GM10266 (cell line): ENCODE data around the gene CEP164.

Source experiments
- DNase-seq: peaks from one replicate; pipeline ENCODE4 v3.0.0; 2012; ENCODE audit errors: extremely low spot score
- TF ChIP-seq, protein P1 (sequence below): IDR thresholded peaks from 2 replicates; pipeline ENCODE4 v1.5.1; 2012; ENCODE audit warnings: mild to moderate bottlenecking, low read depth; ENCODE audit not compliant: control insufficient read depth, insufficient read depth; ENCODE audit errors: missing control alignments

The CEP164 gene

DNA sequence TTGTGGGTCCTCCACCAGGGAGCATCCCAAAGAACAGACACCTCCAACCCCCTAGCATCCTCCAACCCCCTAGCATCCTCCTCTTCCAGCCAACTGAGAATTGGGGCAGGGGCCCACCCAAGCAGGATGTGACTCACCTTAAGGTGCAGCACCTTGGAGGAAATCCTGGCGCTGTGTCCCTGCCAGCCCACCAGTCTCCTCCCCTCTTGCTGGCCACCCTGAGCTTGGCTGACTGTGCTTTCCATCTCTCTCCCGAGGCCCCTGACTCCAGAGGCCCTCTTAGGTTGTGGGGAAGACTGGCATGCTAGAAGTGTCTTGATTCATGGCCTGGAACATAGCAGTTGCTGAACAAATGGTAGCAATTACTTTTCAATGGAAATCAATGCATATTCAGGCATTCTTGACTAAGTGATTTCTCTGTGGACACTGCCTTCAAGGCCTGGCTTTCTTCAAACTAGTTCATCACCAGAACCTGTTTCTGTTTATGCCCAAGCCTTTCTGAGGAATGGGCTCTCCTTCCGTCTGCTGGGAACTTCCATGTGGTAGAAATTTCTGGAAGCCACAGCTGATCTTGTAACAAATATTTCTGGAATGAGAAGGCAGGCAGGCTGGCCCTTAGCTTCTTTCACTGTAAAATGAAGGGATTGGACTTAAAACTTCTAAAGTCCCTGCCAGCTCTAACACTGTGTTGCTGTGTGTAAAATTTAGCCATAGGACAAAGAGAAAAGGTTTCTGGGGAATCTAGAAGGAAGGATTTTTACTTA, 60.5 kb downstream of the CEP164 start:
- no peak for DNase-seq
- TF ChIP-seq, protein P1, sequence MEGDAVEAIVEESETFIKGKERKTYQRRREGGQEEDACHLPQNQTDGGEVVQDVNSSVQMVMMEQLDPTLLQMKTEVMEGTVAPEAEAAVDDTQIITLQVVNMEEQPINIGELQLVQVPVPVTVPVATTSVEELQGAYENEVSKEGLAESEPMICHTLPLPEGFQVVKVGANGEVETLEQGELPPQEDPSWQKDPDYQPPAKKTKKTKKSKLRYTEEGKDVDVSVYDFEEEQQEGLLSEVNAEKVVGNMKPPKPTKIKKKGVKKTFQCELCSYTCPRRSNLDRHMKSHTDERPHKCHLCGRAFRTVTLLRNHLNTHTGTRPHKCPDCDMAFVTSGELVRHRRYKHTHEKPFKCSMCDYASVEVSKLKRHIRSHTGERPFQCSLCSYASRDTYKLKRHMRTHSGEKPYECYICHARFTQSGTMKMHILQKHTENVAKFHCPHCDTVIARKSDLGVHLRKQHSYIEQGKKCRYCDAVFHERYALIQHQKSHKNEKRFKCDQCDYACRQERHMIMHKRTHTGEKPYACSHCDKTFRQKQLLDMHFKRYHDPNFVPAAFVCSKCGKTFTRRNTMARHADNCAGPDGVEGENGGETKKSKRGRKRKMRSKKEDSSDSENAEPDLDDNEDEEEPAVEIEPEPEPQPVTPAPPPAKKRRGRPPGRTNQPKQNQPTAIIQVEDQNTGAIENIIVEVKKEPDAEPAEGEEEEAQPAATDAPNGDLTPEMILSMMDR, result no peak

DNA sequence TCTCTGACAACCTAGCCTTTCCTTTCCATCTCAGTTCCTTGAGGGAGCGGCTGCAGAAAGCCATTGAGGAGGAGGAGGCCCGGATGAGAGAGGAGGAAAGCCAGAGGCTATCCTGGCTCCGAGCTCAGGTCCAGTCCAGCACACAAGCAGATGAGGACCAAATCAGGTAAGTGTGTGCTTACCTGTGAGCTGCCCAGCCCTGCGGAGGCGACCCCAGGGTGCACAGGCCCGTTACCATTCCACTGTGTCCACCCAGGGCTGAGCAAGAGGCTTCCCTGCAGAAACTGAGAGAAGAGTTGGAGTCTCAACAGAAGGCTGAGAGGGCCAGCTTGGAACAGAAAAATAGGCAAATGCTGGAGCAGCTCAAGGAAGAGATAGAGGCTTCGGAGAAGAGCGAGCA, 63.1 kb downstream of the CEP164 start:
- DNase-seq, result no peak
- TF ChIP-seq, protein P1, result no peak

DNA sequence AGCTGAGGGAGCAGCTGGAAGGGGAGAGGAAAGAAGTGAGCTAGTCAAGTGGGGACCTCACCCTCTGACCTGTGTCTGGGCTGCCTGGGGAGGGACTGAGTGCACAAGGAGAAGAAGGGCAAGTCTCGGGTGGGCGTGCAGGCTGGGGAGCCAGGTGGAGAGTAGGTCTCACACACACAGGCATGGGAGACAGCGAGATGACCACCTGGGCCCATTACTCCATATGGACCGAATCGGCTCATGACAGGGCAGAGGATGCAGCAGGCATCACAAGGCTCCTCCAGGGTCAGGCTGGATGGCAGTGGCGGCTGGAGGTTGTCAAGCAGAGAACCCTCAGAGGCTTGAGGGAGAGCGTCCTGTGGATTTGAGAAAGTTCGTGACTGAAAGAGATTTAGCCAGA, 63.5 kb downstream of the CEP164 start:
- TF ChIP-seq, protein P1, result no peak
- no peak for DNase-seq

DNA sequence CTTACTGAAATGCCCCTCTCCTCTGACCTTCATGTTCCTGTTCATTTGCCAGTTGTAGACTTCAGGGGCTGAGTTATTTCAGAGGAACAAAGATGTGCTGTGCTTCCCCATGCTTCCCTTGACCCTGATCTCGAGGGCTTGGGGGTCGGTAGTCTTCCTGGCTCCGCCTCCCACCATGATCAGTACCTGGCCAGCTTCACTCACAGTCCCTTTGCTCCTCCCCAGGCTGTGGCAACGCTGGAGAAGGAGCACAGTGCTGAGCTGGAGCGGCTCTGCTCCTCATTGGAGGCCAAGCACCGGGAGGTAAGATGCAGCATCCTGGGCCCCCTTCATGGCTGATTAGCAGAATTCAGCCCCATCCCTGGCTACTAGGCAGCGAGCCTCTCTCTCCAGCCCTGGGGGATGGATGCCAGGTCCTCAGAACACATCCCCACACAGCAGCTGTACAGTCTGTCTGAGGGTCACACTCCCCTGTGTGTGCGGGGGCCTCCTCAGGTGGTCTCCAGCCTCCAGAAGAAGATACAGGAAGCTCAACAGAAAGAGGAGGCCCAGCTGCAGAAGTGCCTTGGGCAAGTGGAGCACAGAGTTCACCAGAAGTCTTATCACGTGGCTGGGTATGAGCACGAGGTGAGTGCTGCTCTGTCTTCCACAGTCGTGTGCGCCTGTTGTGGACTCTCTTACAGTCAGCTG, 64.5 kb downstream of the CEP164 start:
- DNase-seq, result no peak
- TF ChIP-seq, protein P1, result no peak

DNA sequence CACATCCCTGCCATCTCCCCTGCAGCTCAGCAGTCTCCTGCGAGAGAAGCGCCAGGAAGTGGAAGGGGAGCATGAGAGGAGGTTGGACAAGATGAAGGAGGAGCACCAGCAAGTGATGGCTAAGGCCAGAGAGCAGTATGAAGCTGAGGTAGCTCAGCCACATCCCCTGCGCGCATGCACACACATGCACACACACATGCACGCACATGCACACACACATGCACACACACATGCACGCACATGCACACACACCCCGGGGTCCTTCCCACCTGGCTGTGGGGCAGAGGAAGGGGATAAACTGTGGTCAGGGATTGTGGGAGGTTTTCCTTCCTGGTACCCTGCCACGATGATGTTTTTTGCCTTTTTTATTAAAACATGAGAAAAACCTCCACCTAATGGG, 65.3 kb downstream of the CEP164 start:
- TF ChIP-seq, protein P1, result no peak
- DNase-seq, result no peak

DNA sequence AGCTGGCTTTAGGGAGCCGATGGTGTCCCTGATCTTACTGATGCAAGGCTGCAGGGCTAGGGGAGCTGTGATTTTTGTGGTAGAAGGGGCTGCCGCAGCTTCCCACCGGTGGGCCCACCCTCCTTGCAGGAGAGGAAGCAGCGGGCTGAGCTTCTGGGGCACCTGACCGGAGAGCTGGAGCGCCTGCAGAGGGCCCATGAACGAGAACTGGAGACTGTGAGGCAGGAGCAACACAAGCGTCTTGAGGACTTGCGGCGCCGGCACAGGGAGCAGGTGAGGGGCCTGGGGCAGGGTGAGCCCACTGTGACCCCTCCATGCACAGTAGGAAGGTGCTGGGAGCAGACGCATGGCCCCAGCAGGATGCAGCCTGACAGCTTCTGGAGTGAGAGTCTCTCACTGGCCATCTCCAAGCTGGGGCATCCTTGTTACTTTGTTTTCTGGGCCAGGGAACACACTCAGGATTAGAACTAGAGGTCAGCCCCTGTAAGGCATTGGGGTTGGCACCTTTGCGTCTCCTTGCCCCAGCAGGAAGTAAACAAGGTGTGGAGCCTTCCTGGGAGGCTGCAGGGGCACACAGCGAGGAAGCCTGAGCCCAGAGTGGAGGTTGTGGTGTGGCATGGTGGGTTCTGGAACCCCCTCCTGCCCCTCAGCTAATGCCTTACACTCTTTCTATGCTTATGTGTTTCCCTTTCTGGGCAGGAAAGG, 66.7 kb downstream of the CEP164 start:
- TF ChIP-seq, protein P1, result no peak
- DNase-seq, result no peak
